GM12878 (cell line): Measurements from ENCODE around the gene P4HA1. TPM values are rescaled to one million over a fixed set of nuclear protein-coding genes. Genes with fewer than 3 reads are reported as not detected.

Source experiments
- ATAC-seq: fragments of 200-7000 bp; cut with Tn5 transposase; 3 replicates; pipeline ENCODE4 v1.9.1; 2020; ENCODE audit warnings: mild to moderate bottlenecking, moderate library complexity
- BruUV-seq: library from RNA; stranded (reverse); fragments of 400-500 nt; replicated peaks from 2 replicates; lab custom pipeline; 2021; lab: Mats Ljungman, UMichigan
- CTCF ChIA-PET: fragments of 300-600 bp; sonication (Branson Sonifier 250); formaldehyde crosslinking; extraction: SDS; loops from one replicate; lab custom pipeline; 2021; ENCODE audit warnings: inconsistent platforms; lab: Yijun Ruan, JAX
- POLR2A ChIA-PET: fragments of 350-600 bp; formaldehyde crosslinking; extraction: SDS; loops from one replicate; lab custom pipeline; 2021; ENCODE audit warnings: inconsistent platforms; lab: Charles Lee
- RAD21 ChIA-PET: fragments of 300-600 bp; sonication (Branson Sonifier 250); formaldehyde crosslinking; loops from one replicate; lab custom pipeline; 2023; ENCODE audit warnings: antibody characterized with exemption; ENCODE audit not compliant: unreplicated experiment; lab: Charles Lee
- SMC1A ChIA-PET: fragments of 300-600 bp; sonication (Branson Sonifier 250); formaldehyde crosslinking; loops from one replicate; lab custom pipeline; 2023; ENCODE audit not compliant: unreplicated experiment, uncharacterized antibody; lab: Charles Lee
- DNase-seq: peaks from one replicate; pipeline ENCODE4 v3.0.0-alpha.2; 2011; ENCODE audit warnings: low read depth, low spot score
- FAIRE-seq: peaks from 3 replicates; lab custom pipeline; 2011; peaks lifted over from hg19 to GRCh38; lab: Jason Lieb, UNC
- H2AFZ ChIP-seq: 2 replicates; pipeline ENCODE4 v1.6.0; 2011; ENCODE audit warnings: low read depth, low read length, control low read depth; ENCODE audit not compliant: control insufficient read depth
- H3K27ac ChIP-seq: 2 replicates; pipeline ENCODE4 v1.5.1; 2011; ENCODE audit warnings: control low read depth; ENCODE audit not compliant: control insufficient read depth, insufficient read depth
- H3K27me3 ChIP-seq, 2 experiments: replicated peaks in 1 of 2; 2 replicates each; pipeline versions ENCODE4 v1.6.0 to v1.6.1; 2011; ENCODE audit warnings: low read length in 1 of 2; ENCODE audit not compliant: control insufficient read depth in 2 of 2, insufficient read depth in 2 of 2
- H3K36me3 ChIP-seq, 2 experiments: 2 replicates each; pipeline ENCODE4 v1.5.1; 2011; ENCODE audit warnings: low read length in 1 of 2; ENCODE audit not compliant: control insufficient read depth in 2 of 2, insufficient read depth in 2 of 2
- H3K4me1 ChIP-seq: 2 replicates; pipeline ENCODE4 v1.6.1; 2011; ENCODE audit warnings: mild to moderate bottlenecking, low read length, moderate library complexity, mixed read lengths; ENCODE audit not compliant: control insufficient read depth, insufficient read depth
- H3K4me2 ChIP-seq: 2 replicates; pipeline ENCODE4 v1.6.0; 2011; ENCODE audit warnings: control low read depth; ENCODE audit not compliant: control insufficient read depth, insufficient read depth
- H3K4me3 ChIP-seq: fragments of 200-600 bp; sonication (generic); 2 replicates; pipeline ENCODE4 v1.5.1; 2016
- H3K79me2 ChIP-seq: 2 replicates; pipeline ENCODE4 v1.6.0; 2011; ENCODE audit warnings: low read length; ENCODE audit not compliant: control insufficient read depth, insufficient read depth
- H3K9ac ChIP-seq: 2 replicates; pipeline ENCODE4 v1.8.0; 2011; ENCODE audit warnings: low read length, control low read depth, mixed read lengths; ENCODE audit not compliant: control insufficient read depth, insufficient read depth
- H3K9me3 ChIP-seq: replicated peaks from 3 replicates; pipeline ENCODE4 v1.5.1; 2011; ENCODE audit warnings: mild to moderate bottlenecking, low read length; ENCODE audit not compliant: control insufficient read depth, insufficient read depth
- H4K20me1 ChIP-seq: 2 replicates; pipeline ENCODE4 v1.6.0; 2011; ENCODE audit not compliant: control insufficient read depth, insufficient read depth
- CHD2 ChIP-seq: IDR thresholded peaks from 2 replicates; pipeline ENCODE4 v1.6.1; 2011; ENCODE audit warnings: low read depth, low read length, improper control_type of control experiment, borderline replicate concordance
- DPF2 ChIP-seq: fragments of 450-650 bp; IDR thresholded peaks from 2 replicates; pipeline ENCODE4 v1.6.1; 2017; ENCODE audit warnings: mild to moderate bottlenecking
- EP300 ChIP-seq, 2 experiments: fragments of 150-350 bp in 1 of 2; IDR thresholded peaks; 2 replicates each; pipeline ENCODE4 v1.6.1; 2011 to 2012; ENCODE audit warnings: low read depth in 2 of 2, low read length in 2 of 2, borderline replicate concordance in 1 of 2, improper control_type of control experiment in 1 of 2, inconsistent platforms in 1 of 2; ENCODE audit not compliant: control insufficient read depth in 1 of 2
- HCFC1 ChIP-seq: fragments of 150-350 bp; IDR thresholded peaks from 2 replicates; pipeline ENCODE4 v1.6.1; 2014; ENCODE audit warnings: low read length
- IKZF2 ChIP-seq, 2 experiments: fragments of 450-650 bp; IDR thresholded peaks; 2 replicates each; pipeline ENCODE4 v1.6.1; 2017; ENCODE audit warnings: mild to moderate bottlenecking in 2 of 2, moderate library complexity in 2 of 2
- JUNB ChIP-seq: IDR thresholded peaks from 2 replicates; pipeline ENCODE4 v1.6.1; 2016; ENCODE audit warnings: antibody characterized with exemption, mild to moderate bottlenecking
- KAT2A ChIP-seq: conservative IDR thresholded peaks from 2 replicates; pipeline ENCODE4 v1.6.1; 2011; ENCODE audit warnings: low read depth, low read length; ENCODE audit not compliant: control insufficient read depth
- LARP7 ChIP-seq: fragments of 450-650 bp; IDR thresholded peaks from 2 replicates; pipeline ENCODE4 v1.6.1; 2017; ENCODE audit warnings: mild to moderate bottlenecking
- MEF2A ChIP-seq: IDR thresholded peaks from 2 replicates; pipeline ENCODE4 v1.6.1; 2011; ENCODE audit warnings: low read depth, mild to moderate bottlenecking, low read length, moderate library complexity; ENCODE audit not compliant: insufficient read depth
- MEF2B ChIP-seq: fragments of 450-650 bp; IDR thresholded peaks from 2 replicates; pipeline ENCODE4 v1.6.1; 2018; ENCODE audit warnings: mild to moderate bottlenecking, moderate library complexity; ENCODE audit not compliant: partially characterized antibody, poor library complexity, severe bottlenecking
- MYB ChIP-seq: fragments of 150-350 bp; IDR thresholded peaks from 2 replicates; pipeline ENCODE4 v1.6.1; 2014; ENCODE audit warnings: mild to moderate bottlenecking, low read depth, low read length, borderline replicate concordance
- NBN ChIP-seq: fragments of 450-650 bp; IDR thresholded peaks from 2 replicates; pipeline ENCODE4 v1.6.1; 2016
- SMARCA5 ChIP-seq: fragments of 450-650 bp; IDR thresholded peaks from 2 replicates; pipeline ENCODE4 v1.6.1; 2017; ENCODE audit warnings: mild to moderate bottlenecking
- STAT1 ChIP-seq: fragments of 450-650 bp; conservative IDR thresholded peaks from 2 replicates; pipeline ENCODE4 v1.6.1; 2014; ENCODE audit warnings: antibody characterized with exemption, mild to moderate bottlenecking
- WGBS: methylation state at CpG from one replicate; pipeline ENCODE4 v1.1.6; 2016; ENCODE audit warnings: low lambda C conversion rate; ENCODE audit not compliant: insufficient replicate concordance, insufficient coverage; ENCODE audit errors: missing lambda C conversion rate; 5-methylcytosine and 5-hydroxymethylcytosine counted together
- in situ Hi-C: fragments of 300-500 bp; cut with MboI; formaldehyde crosslinking; loops from 9 replicates; pipeline ENCODE4 v1.14.3; 2018; ENCODE audit warnings: mixed read lengths
- intact Hi-C: fragments of 100-400 bp; cut with micrococcal nuclease; formaldehyde crosslinking; loops from one replicate; pipeline ENCODE4 v1.14.2; 2022; ENCODE audit not compliant: unreplicated experiment
- polyA plus RNA-seq, 11 experiments: library from polyadenylated mRNA; depleted of rRNA in 4 of 11; unstranded in 6 of 11; stranded (reverse) in 5 of 11; fragments of >200 nt; fragmentation: Nextera tagmentation in 4 of 11; fragmentation: Illumina TruSeq in 1 of 11; extraction: Ambion mirVana in 4 of 11; extraction: Trizol in 1 of 11; gene quantifications; 1 replicate in 1 of 11; 2 replicates in 10 of 11; pipeline versions ENCODE4 v1.2.1 to v1.2.3, GENCODE V29; 2011 to 2016; ENCODE audit warnings: inconsistent platforms in 2 of 11, missing spikeins in 2 of 11, low read depth in 1 of 11
- total RNA-seq, 4 experiments: library from RNA; depleted of rRNA in 3 of 4; stranded (reverse); fragments of >200 nt in 3 of 4; fragmentation: Illumina TruSeq in 1 of 4; extraction: Trizol in 1 of 4; gene quantifications; 2 replicates each; pipeline versions ENCODE4 v1.2.1 to v1.2.3, GENCODE V29; 2013 to 2021
- TF ChIP-seq, protein P1 (sequence below): fragments of 450-650 bp; IDR thresholded peaks from 2 replicates; pipeline ENCODE4 v1.6.1; 2017; ENCODE audit warnings: mild to moderate bottlenecking, moderate library complexity
- TF ChIP-seq, protein P2 (sequence below): fragments of 450-650 bp; IDR thresholded peaks from 2 replicates; pipeline ENCODE4 v1.6.1; 2018; ENCODE audit warnings: borderline replicate concordance, mild to moderate bottlenecking; ENCODE audit not compliant: partially characterized antibody

P4HA1 gene
- total and polyA plus RNA-seq, 10 of the 15 experiments (the other 5 are each of a cell fraction or from before 2014, with no cell fraction given) = 15.0 to 160 (median 24.1) TPM

DNA sequence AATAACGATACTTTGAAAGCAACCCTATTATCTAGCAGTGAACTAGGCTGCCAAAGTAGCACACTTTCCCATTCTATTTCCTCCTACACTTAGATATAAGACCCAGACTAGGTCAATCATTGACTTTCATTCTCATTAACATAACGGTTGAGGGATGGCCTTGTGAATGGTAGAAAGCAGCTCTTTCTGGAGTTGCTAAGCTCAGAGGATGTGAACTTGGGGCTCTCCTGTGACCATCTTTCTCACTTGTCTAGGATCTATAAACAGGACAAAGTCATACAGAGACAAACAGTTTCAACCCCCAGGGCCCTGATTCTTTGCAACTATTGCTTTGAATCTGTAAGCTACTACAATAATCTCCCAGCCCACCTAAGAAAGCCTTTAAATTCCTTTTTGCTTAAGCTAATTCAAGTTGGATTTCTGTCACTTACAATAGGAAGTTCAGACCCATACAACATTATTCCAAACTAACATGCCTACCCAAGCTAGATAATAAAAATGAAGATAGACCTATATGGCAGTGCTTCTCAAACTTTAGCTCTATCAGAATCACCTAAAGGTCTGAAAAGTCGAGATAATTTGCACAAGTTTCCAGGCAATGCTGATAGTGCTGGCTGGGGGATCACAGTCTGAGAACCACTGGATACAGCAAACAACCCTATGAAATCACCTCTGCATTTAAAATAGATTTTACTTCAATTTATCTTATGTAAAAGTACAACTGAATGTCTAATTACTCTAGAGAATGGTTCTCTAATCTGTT lies 16.7 kb downstream of the P4HA1 start:
- intact Hi-C loops = no loop called here
- no peak for FAIRE-seq
- peaks cover 12% of the 10 kb centered on the region; the same call in 1 of the 2 replicates for H3K4me1 ChIP-seq
- no peaks in the 10 kb centered on the region; the same call in 2 of the 3 replicates for H3K9me3 ChIP-seq
- ChIA-PET SMC1A (interaction anchor here (0.5 to 6.9 kb wide), 11 partner anchors 8 to 1040 kb away, joined by 3 to 114 read pairs (median 4); partner anchors contain the start of genes NUDT13 and P4HA1), RAD21 (interaction anchor here (0.8 to 6.4 kb wide), 5 partner anchors 15 to 80 kb away, joined by 3 to 90 read pairs (median 3); partner anchors contain the start of genes NUDT13 and P4HA1), POLR2A (interaction anchor here (0.9 to 2.9 kb wide), 3 partner anchors 14 to 34 kb away, joined by 3 to 47 read pairs (median 4); partner anchors contain the start of gene P4HA1), CTCF (interaction anchor here (0.6 to 5.1 kb wide), 8 partner anchors 8 to 944 kb away, joined by 3 to 55 read pairs (median 4); partner anchors contain the start of gene P4HA1)
- BruUV-seq = no TSS peak
- peak overlapping the region; percentile 49 for H3K4me2 ChIP-seq
- no peak overlapping the region for H2AFZ ChIP-seq
- H3K36me3 ChIP-seq = no peaks in the 10 kb centered on the region; a peak in 2 of 4 replicates
- no peak overlapping the region; the same call in 1 of the 2 replicates for H3K9ac ChIP-seq
- DNase-seq = no peak
- in situ Hi-C loops = no loop called here
- peak overlapping the region; percentile 64; the same call in 1 of the 2 replicates for H3K27ac ChIP-seq
- no peaks in the 10 kb centered on the region for H3K27me3 ChIP-seq
- H3K79me2 ChIP-seq = peaks cover 89% of the 10 kb centered on the region
- 55% methylated on average over 3 of the region's 3 CpGs for WGBS
- H4K20me1 ChIP-seq = peaks cover 4% of the 10 kb centered on the region; the same call in 1 of the 2 replicates
- no peak overlapping the region for H3K4me3 ChIP-seq
- peak; percentile 90 for ATAC-seq
- no peak for TF ChIP-seq SMARCA5
- TF ChIP-seq NBN = peak; percentile 40; the same call in 1 of the 2 replicates
- TF ChIP-seq, protein P1, sequence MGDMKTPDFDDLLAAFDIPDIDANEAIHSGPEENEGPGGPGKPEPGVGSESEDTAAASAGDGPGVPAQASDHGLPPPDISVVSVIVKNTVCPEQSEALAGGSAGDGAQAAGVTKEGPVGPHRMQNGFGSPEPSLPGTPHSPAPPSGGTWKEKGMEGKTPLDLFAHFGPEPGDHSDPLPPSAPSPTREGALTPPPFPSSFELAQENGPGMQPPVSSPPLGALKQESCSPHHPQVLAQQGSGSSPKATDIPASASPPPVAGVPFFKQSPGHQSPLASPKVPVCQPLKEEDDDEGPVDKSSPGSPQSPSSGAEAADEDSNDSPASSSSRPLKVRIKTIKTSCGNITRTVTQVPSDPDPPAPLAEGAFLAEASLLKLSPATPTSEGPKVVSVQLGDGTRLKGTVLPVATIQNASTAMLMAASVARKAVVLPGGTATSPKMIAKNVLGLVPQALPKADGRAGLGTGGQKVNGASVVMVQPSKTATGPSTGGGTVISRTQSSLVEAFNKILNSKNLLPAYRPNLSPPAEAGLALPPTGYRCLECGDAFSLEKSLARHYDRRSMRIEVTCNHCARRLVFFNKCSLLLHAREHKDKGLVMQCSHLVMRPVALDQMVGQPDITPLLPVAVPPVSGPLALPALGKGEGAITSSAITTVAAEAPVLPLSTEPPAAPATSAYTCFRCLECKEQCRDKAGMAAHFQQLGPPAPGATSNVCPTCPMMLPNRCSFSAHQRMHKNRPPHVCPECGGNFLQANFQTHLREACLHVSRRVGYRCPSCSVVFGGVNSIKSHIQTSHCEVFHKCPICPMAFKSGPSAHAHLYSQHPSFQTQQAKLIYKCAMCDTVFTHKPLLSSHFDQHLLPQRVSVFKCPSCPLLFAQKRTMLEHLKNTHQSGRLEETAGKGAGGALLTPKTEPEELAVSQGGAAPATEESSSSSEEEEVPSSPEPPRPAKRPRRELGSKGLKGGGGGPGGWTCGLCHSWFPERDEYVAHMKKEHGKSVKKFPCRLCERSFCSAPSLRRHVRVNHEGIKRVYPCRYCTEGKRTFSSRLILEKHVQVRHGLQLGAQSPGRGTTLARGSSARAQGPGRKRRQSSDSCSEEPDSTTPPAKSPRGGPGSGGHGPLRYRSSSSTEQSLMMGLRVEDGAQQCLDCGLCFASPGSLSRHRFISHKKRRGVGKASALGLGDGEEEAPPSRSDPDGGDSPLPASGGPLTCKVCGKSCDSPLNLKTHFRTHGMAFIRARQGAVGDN = 0 out of 2 replicates have a peak, but pooled peaks have one; percentile 23
- TF ChIP-seq MYB = peak; percentile 75; the same call in 1 of the 2 replicates
- no peak for TF ChIP-seq MEF2A
- TF ChIP-seq, protein P2, sequence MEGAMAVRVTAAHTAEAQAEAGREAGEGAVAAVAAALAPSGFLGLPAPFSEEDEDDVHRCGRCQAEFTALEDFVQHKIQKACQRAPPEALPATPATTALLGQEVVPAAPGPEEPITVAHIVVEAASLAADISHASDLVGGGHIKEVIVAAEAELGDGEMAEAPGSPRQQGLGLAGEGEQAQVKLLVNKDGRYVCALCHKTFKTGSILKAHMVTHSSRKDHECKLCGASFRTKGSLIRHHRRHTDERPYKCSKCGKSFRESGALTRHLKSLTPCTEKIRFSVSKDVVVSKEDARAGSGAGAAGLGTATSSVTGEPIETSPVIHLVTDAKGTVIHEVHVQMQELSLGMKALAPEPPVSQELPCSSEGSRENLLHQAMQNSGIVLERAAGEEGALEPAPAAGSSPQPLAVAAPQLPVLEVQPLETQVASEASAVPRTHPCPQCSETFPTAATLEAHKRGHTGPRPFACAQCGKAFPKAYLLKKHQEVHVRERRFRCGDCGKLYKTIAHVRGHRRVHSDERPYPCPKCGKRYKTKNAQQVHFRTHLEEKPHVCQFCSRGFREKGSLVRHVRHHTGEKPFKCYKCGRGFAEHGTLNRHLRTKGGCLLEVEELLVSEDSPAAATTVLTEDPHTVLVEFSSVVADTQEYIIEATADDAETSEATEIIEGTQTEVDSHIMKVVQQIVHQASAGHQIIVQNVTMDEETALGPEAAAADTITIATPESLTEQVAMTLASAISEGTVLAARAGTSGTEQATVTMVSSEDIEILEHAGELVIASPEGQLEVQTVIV = no peak
- TF ChIP-seq DPF2 = 0 out of 2 replicates have a peak, but pooled peaks have one; percentile 18
- TF ChIP-seq JUNB = peak; percentile 51
- TF ChIP-seq MEF2B = peak; percentile 36
- no peak for TF ChIP-seq CHD2
- no peak for TF ChIP-seq LARP7
- TF ChIP-seq IKZF2 (IDR thresholded peaks at IDR 0.05) = no peak; a peak in 1 of 4 replicates
- no peak for TF ChIP-seq STAT1
- TF ChIP-seq EP300 (IDR thresholded peaks at IDR 0.05; ENCODE audit: borderline replicate concordance in 1 of 2, control insufficient read depth in 1 of 2, low read depth in 2 of 2, low read length in 2 of 2) = peak in 1 of 2 experiments; percentile 23; a peak in 1 of 4 replicates
- no peak for TF ChIP-seq HCFC1
- no peak for TF ChIP-seq KAT2A
